ENCODE measurements around the gene SORCS2.

Gene SORCS2

GRCh38 chr4:7353046-7353790 is 160.9 kb downstream of the SORCS2 start:
- TF ChIP-seq YY1 (IDR thresholded peaks at IDR 0.05; ENCODE audit: low read depth) = no peak
- TF ChIP-seq CREB1 (IDR thresholded peaks at IDR 0.05; ENCODE audit: low read depth) = no peak
- no peak for TF ChIP-seq TAF1 (IDR thresholded peaks at IDR 0.05; ENCODE audit: low read depth)
- no peak for TF ChIP-seq CEBPB (IDR thresholded peaks at IDR 0.05)
- TF ChIP-seq FOXM1 (IDR thresholded peaks at IDR 0.05; ENCODE audit: borderline replicate concordance, low read depth) = no peak
- no peak for TF ChIP-seq RAD21 (IDR thresholded peaks at IDR 0.05; ENCODE audit: low read depth)
- no peak for TF ChIP-seq REST (IDR thresholded peaks at IDR 0.05; ENCODE audit: low read depth)
- TF ChIP-seq TCF12 (IDR thresholded peaks at IDR 0.05; ENCODE audit: low read depth) = no peak
- TF ChIP-seq USF1 (IDR thresholded peaks at IDR 0.05) = no peak
- no peak for TF ChIP-seq TEAD4 (IDR thresholded peaks at IDR 0.05)

- TF ChIP-seq NFIC (IDR thresholded peaks at IDR 0.05) = no peak
Observed at GRCh38 chr4:7353846-7354610, 161.7 kb downstream of the SORCS2 start.

GRCh38 chr4:7354927-7355326 is 162.6 kb downstream of the SORCS2 start:
- TF ChIP-seq RAD21 (IDR thresholded peaks at IDR 0.05; ENCODE audit: low read depth) = no peak
- TF ChIP-seq EP300 (IDR thresholded peaks at IDR 0.05; ENCODE audit: borderline replicate concordance) = no peak
- TF ChIP-seq CREB1 (IDR thresholded peaks at IDR 0.05; ENCODE audit: low read depth) = no peak
- no peak for TF ChIP-seq MAX (IDR thresholded peaks at IDR 0.05)

- TF ChIP-seq MAX (IDR thresholded peaks at IDR 0.05) (no peak), EGR1 (IDR thresholded peaks at IDR 0.05) (no peak), NFIC (IDR thresholded peaks at IDR 0.05) (no peak), TEAD4 (IDR thresholded peaks at IDR 0.05) (no peak), EP300 (IDR thresholded peaks at IDR 0.05; ENCODE audit: borderline replicate concordance) (no peak)
Observed at GRCh38 chr4:7355795-7356194, 163.5 kb downstream of the SORCS2 start.

GRCh38 chr4:7356667-7357310 is 164.5 kb downstream of the SORCS2 start:
- no peak for TF ChIP-seq YY1 (IDR thresholded peaks at IDR 0.05; ENCODE audit: low read depth)
- TF ChIP-seq TEAD4 (IDR thresholded peaks at IDR 0.05) = no peak
- no peak for TF ChIP-seq FOXM1 (IDR thresholded peaks at IDR 0.05; ENCODE audit: borderline replicate concordance, low read depth)
- TF ChIP-seq EP300 (IDR thresholded peaks at IDR 0.05; ENCODE audit: borderline replicate concordance) = no peak
- TF ChIP-seq MAX (IDR thresholded peaks at IDR 0.05) = no peak
- TF ChIP-seq TAF1 (IDR thresholded peaks at IDR 0.05; ENCODE audit: low read depth) = no peak
- TF ChIP-seq NFIC (IDR thresholded peaks at IDR 0.05) = no peak
- TF ChIP-seq TCF12 (IDR thresholded peaks at IDR 0.05; ENCODE audit: low read depth) = no peak
- no peak for TF ChIP-seq RAD21 (IDR thresholded peaks at IDR 0.05; ENCODE audit: low read depth)
- TF ChIP-seq CREB1 (IDR thresholded peaks at IDR 0.05; ENCODE audit: low read depth) = no peak
- no peak for TF ChIP-seq ZBTB7A (IDR thresholded peaks at IDR 0.05; ENCODE audit: low read depth)
- no peak for TF ChIP-seq CEBPB (IDR thresholded peaks at IDR 0.05)

- TF ChIP-seq NFIC (IDR thresholded peaks at IDR 0.05) (no peak), YY1 (IDR thresholded peaks at IDR 0.05; ENCODE audit: low read depth) (no peak), FOXM1 (IDR thresholded peaks at IDR 0.05; ENCODE audit: borderline replicate concordance, low read depth) (no peak), EGR1 (IDR thresholded peaks at IDR 0.05) (no peak), RAD21 (IDR thresholded peaks at IDR 0.05; ENCODE audit: low read depth) (no peak), TAF1 (IDR thresholded peaks at IDR 0.05; ENCODE audit: low read depth) (no peak), CREB1 (IDR thresholded peaks at IDR 0.05; ENCODE audit: low read depth) (no peak), REST (IDR thresholded peaks at IDR 0.05; ENCODE audit: low read depth) (no peak), TEAD4 (IDR thresholded peaks at IDR 0.05) (no peak), MAX (IDR thresholded peaks at IDR 0.05) (no peak), CEBPB (IDR thresholded peaks at IDR 0.05) (no peak), USF1 (IDR thresholded peaks at IDR 0.05) (no peak), EP300 (IDR thresholded peaks at IDR 0.05; ENCODE audit: borderline replicate concordance) (no peak), TCF12 (IDR thresholded peaks at IDR 0.05; ENCODE audit: low read depth) (no peak), ZBTB7A (IDR thresholded peaks at IDR 0.05; ENCODE audit: low read depth) (no peak)
Observed at GRCh38 chr4:7357323-7357722, 165.0 kb downstream of the SORCS2 start.

All from Ishikawa (cell line).